GM12874 (cell line): ENCODE results near the gene CALY.

Source experiments
- TF ChIP-seq, protein P1 (sequence below): IDR thresholded peaks from 2 replicates; pipeline ENCODE4 v1.5.1; 2011; ENCODE audit warnings: low read depth, mild to moderate bottlenecking, control low read depth, low read length, moderate library complexity; ENCODE audit not compliant: insufficient read depth

The CALY gene

DNA sequence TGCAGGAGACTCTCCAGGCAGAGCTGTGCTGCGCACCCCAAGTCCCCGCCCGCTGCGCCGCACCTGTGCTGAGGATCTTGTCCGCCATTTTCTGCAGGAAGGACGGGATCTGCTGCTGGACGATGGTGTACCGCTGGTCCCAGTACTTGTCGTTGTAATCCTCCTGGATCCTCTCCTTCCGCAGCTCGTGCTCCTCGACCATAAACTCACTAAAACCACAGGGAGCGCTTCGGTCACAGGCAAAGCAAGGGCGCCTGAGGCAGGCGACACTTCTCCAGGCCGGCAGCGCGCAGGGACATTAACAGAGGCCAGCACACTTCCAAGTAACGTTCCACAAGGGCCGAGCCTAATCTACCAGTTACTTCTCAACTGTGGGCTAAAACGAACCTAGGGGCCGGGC lies 46.9 kb downstream of the CALY start:
- TF ChIP-seq, protein P1, sequence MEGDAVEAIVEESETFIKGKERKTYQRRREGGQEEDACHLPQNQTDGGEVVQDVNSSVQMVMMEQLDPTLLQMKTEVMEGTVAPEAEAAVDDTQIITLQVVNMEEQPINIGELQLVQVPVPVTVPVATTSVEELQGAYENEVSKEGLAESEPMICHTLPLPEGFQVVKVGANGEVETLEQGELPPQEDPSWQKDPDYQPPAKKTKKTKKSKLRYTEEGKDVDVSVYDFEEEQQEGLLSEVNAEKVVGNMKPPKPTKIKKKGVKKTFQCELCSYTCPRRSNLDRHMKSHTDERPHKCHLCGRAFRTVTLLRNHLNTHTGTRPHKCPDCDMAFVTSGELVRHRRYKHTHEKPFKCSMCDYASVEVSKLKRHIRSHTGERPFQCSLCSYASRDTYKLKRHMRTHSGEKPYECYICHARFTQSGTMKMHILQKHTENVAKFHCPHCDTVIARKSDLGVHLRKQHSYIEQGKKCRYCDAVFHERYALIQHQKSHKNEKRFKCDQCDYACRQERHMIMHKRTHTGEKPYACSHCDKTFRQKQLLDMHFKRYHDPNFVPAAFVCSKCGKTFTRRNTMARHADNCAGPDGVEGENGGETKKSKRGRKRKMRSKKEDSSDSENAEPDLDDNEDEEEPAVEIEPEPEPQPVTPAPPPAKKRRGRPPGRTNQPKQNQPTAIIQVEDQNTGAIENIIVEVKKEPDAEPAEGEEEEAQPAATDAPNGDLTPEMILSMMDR: no peak

DNA sequence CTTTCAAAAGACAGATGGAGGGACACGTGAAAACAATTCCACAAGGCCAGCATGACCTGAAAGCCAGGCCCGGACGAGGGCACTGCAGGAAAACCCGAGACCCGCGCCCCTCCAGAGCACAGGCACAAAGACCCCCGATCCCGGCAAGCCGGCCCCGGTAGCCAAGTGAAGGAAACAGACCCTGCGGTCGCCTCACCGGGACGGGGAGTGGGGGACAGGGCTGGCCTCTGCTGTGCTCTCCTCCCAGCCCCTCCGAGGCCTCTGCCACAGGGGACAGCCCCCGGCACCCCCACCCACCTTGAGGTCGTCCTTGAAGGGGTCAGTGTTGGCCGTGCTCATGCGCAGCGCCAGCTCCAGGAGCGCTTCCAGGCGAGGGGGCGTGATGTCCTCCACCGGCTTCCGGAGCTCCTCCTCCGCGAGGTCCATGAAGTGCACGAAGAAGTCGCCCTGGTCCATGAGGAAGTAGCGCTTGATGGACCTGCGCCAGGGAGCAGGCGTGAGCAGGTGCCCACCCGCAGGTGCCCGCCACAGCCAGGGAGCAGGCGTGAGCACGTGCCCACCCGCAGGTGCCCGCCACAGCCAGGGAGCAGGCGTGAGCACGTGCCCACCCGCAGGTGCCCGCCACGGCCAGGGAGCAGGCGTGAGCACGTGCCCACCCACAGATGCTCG lies 48.7 kb downstream of the CALY start:
- TF ChIP-seq, protein P1: no peak

DNA sequence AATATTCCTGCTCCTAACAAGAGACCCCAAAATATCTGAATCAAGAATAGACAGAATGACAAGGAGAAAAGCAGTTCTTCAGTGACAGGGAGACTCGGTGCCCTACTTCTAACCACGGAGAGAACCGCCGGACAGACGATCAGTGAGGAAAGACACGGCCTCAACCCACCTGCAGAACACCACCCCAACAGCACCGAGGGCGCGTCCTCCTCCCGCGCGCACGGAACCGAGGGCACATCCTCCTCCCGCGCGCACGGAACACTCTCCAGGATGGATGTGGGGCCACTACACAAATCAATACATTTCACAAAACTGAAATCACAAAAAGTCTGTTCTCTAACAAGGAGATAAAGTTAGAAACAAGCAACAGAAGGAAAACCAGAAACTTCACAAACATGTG lies 50.3 kb downstream of the CALY start:
- TF ChIP-seq, protein P1: no peak

DNA sequence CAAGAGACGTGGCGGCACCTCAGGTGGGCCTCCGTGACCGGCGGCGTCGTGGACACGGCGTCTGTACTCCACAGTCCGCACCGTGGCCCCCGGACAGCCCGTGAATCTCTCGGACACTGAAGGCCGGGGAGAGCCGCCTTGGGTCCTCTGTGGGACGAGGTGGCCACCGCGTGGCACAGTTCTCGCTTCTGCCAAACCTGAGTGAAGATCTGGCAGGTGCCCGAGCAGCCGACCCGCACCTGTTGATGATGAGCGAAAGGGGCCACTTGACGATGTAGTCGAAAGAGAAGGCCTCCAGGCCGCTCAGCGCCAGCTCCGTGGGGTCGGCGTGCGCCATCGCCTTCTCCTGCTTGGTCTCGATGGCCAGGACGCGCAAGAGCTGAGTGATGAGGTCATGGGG lies 51.5 kb downstream of the CALY start:
- TF ChIP-seq, protein P1: no peak

DNA sequence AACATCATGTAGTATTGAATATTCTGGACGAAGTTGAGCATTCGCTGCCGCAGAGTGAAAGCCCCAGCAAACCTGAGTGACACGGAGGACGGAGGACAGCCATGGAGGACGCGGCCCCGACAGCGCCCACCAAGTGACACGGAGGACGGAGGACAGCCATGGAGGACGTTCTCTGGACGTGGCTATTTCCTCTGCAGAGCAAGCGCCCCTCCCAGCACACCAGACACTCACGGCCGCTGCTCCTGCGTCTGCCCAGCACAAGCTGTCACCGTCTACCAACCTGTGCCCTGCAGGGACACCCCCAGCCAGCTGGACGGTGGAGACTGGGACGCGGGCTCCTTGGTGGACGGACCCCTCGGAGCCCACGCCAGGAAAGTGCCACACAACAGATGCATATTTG lies 52.8 kb downstream of the CALY start:
- TF ChIP-seq, protein P1: no peak

DNA sequence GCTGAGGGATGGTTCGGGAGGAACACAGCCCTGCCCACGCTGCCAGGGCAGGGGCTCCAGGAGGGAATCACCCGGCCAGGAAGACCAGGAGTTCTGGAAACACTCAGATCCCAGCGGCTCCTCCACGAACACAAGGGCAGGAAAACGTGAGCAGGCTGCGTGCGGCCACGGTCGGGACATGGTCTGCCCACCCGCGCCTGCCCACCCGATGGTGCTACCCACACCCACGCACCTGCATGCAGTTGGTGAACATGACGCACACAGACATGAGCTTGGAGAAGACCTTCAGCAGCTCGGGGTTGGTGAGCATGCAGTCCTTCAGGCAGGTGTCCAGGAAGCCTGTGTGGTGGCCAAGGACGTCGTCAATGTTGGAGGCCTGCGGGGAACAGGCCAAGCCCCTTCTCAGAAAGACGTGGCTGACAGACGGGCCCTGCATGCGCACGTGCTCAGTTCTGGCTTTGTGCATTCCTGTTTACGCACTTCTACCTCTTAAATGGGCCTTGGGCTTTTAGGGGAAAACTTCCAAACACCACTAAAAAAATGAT lies 53.8 kb downstream of the CALY start:
- TF ChIP-seq, protein P1: no peak

DNA sequence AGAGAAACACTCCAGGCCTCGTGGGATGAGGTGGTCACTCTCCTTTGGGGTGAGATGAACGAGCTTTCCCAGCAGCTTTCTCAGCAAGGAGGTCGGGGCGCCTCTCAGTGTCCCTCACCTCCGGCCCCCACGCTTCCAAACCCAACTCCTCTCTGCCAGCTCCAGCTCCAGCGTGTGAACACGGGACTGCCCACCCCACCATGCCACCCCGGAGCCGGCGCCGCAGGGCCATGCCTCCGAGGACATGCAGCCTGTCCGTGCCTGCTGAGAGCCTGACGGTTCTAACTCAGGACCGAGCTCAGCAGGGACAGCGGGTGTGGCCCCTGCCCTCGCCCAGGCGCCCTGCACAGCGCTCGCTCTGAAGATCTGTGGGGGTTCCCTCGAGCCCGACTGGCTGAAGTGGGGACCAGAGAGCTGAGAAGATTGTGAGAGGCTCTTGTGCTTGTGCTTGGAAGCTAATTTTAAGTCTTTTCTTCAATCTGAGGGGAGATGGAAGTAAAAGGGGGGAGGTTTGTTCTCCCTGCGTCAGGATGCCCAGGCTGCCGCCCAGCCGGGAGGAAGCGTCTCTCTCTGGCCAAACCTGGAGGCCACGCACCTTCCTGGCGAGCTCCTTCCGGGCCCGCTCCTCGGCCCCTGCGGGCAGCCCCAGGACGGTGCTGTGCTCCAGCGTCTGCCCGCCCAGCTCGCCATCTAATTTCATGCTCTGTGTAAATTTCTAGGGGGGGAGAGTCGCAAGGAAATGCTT lies 54.9 kb downstream of the CALY start:
- TF ChIP-seq, protein P1: no peak
